SK-N-SH (cell line): ENCODE data around the gene C19orf12. TPM values are rescaled to one million over a fixed set of nuclear protein-coding genes. Genes with fewer than 3 reads are reported as not detected.

ENCODE experiments used
- CTCF ChIA-PET: fragments of 300-600, 350-600 bp; formaldehyde crosslinking; extraction: SDS; loops from one replicate; lab custom pipeline; 2021; lab: Yijun Ruan, JAX
- POLR2A ChIA-PET: fragments of 350-600 bp; sonication (Branson Sonifier 250); formaldehyde crosslinking; extraction: SDS; loops from one replicate; lab custom pipeline; 2020; ENCODE audit warnings: antibody characterized with exemption, inconsistent platforms; lab: Yijun Ruan, JAX
- DNase-seq: peaks from one replicate; pipeline ENCODE4 v3.0.0; 2012
- H2AFZ ChIP-seq: fragments of 200-600 bp; sonication (generic); 2 replicates; pipeline ENCODE4 v1.8.1; 2016; ENCODE audit warnings: antibody characterized with exemption, mild to moderate bottlenecking, low read depth
- H3F3A ChIP-seq: fragments of 200-600 bp; sonication (generic); replicated peaks from 2 replicates; pipeline ENCODE3; 2016; ENCODE audit warnings: antibody characterized with exemption, mild to moderate bottlenecking; ENCODE audit not compliant: insufficient read depth
- H3K27ac ChIP-seq, 2 experiments: fragments of 200-500 bp in 1 of 2; fragments of 200-600 bp in 1 of 2; sonication (Bioruptor generic) in 1 of 2; sonication (generic), shearing (Covaris generic) in 1 of 2; 2 replicates each; pipeline versions ENCODE4 v1.5.1 to v1.6.1; 2014 to 2016; ENCODE audit warnings: low read depth in 2 of 2, inconsistent platforms in 1 of 2, low read length in 1 of 2, mild to moderate bottlenecking in 1 of 2, mixed read lengths in 1 of 2
- H3K27me3 ChIP-seq: fragments of 200-600 bp; sonication (generic), shearing (Covaris generic); 2 replicates; pipeline ENCODE4 v1.6.1; 2016; ENCODE audit warnings: mixed run types; ENCODE audit not compliant: insufficient read depth
- H3K36me3 ChIP-seq, 2 experiments: fragments of 200-500 bp in 1 of 2; fragments of 200-600 bp in 1 of 2; sonication (Bioruptor generic) in 1 of 2; sonication (generic) in 1 of 2; replicated peaks in 1 of 2; 2 replicates each; pipeline versions ENCODE3 to v1.5.1; 2014 to 2016; ENCODE audit warnings: low read length in 1 of 2, mild to moderate bottlenecking in 1 of 2; ENCODE audit not compliant: insufficient read depth in 2 of 2, control insufficient read depth in 1 of 2
- H3K4me1 ChIP-seq, 2 experiments: fragments of 200-500 bp in 1 of 2; fragments of 200-600 bp in 1 of 2; sonication (Bioruptor generic) in 1 of 2; sonication (generic), shearing (Covaris generic) in 1 of 2; 2 replicates each; pipeline versions ENCODE4 v1.5.1 to v1.6.1; 2014 to 2016; ENCODE audit warnings: low read depth in 1 of 2, low read length in 1 of 2, mixed run types in 1 of 2; ENCODE audit not compliant: insufficient read depth in 2 of 2, control insufficient read depth in 1 of 2
- H3K4me2 ChIP-seq: fragments of 200-600 bp; sonication (generic), shearing (Covaris generic); 2 replicates; pipeline ENCODE4 v1.6.1; 2017; ENCODE audit warnings: mixed run types
- H3K4me3 ChIP-seq, 2 experiments: fragments of 200-500 bp in 1 of 2; fragments of 200-600 bp in 1 of 2; sonication (Bioruptor generic) in 1 of 2; sonication (generic), shearing (Covaris generic) in 1 of 2; 2 replicates each; pipeline versions ENCODE4 v1.5.1 to v1.8.1; 2014 to 2016; ENCODE audit warnings: low read depth in 2 of 2, inconsistent platforms in 1 of 2, low read length in 1 of 2, mild to moderate bottlenecking in 1 of 2, mixed read lengths in 1 of 2, moderate library complexity in 1 of 2
- H3K79me2 ChIP-seq: fragments of 200-600 bp; sonication (generic); 2 replicates; pipeline ENCODE4 v1.8.1; 2017; ENCODE audit warnings: mild to moderate bottlenecking; ENCODE audit not compliant: insufficient read depth
- H3K9ac ChIP-seq: fragments of 200-600 bp; sonication (generic); 2 replicates; pipeline ENCODE4 v1.6.1; 2017; ENCODE audit warnings: mixed run types
- H3K9me2 ChIP-seq: fragments of 200-600 bp; sonication (generic); 2 replicates; pipeline ENCODE4 v1.6.1; 2017; ENCODE audit warnings: mixed run types
- H3K9me3 ChIP-seq: fragments of 200-600 bp; sonication (generic); 2 replicates; pipeline ENCODE4 v1.6.1; 2017; ENCODE audit warnings: mixed run types, mild to moderate bottlenecking, moderate library complexity
- H4K20me1 ChIP-seq: fragments of 200-600 bp; sonication (generic); 2 replicates; pipeline ENCODE4 v1.6.1; 2017; ENCODE audit warnings: mild to moderate bottlenecking, mixed run types; ENCODE audit not compliant: insufficient read depth
- CHD2 ChIP-seq: fragments of 150-350 bp; IDR thresholded peaks from 2 replicates; pipeline ENCODE4 v1.6.1; 2018; ENCODE audit warnings: low read length; ENCODE audit not compliant: partially characterized antibody
- ELF1 ChIP-seq: IDR thresholded peaks from 2 replicates; pipeline ENCODE4 v1.4.0; 2012
- EP300 ChIP-seq, 2 experiments: IDR thresholded peaks; 2 replicates each; pipeline versions ENCODE4 v1.4.0 to v1.6.1; 2012; ENCODE audit warnings: borderline replicate concordance in 1 of 2, low read depth in 1 of 2, low read length in 1 of 2
- FOXJ3 ChIP-seq: sonication (generic); formaldehyde crosslinking; IDR thresholded peaks from 2 replicates; pipeline ENCODE4 v1.5.1; 2020; ENCODE audit warnings: mild to moderate bottlenecking, missing genetic modification reagents
- FOXM1 ChIP-seq: IDR thresholded peaks from 2 replicates; pipeline ENCODE4 v1.4.0; 2012; ENCODE audit warnings: low read depth, mild to moderate bottlenecking
- GABPA ChIP-seq: IDR thresholded peaks from 2 replicates; pipeline ENCODE4 v1.4.0; 2012; ENCODE audit warnings: low read depth, mild to moderate bottlenecking
- GATA2 ChIP-seq: sonication (generic); formaldehyde crosslinking; IDR thresholded peaks from 2 replicates; pipeline ENCODE4 v1.5.0; 2020; ENCODE audit warnings: mild to moderate bottlenecking, missing genetic modification reagents
- MEF2A ChIP-seq: IDR thresholded peaks from 2 replicates; pipeline ENCODE4 v1.4.0; 2012; ENCODE audit warnings: low read depth, borderline replicate concordance
- NFIC ChIP-seq: IDR thresholded peaks from 2 replicates; pipeline ENCODE4 v1.4.0; 2012; ENCODE audit warnings: borderline replicate concordance
- RAD21 ChIP-seq: IDR thresholded peaks from 2 replicates; pipeline ENCODE4 v1.6.1; 2012; ENCODE audit warnings: mild to moderate bottlenecking, low read length
- RXRA ChIP-seq: IDR thresholded peaks from 2 replicates; pipeline ENCODE4 v1.4.0; 2012; ENCODE audit warnings: low read depth, mild to moderate bottlenecking, borderline replicate concordance
- TCF12 ChIP-seq: IDR thresholded peaks from 2 replicates; pipeline ENCODE4 v1.4.0; 2012
- YY1 ChIP-seq: IDR thresholded peaks from 2 replicates; pipeline ENCODE4 v1.4.0; 2012; ENCODE audit warnings: low read depth, mild to moderate bottlenecking
- WGBS: methylation state at CpG from one replicate; pipeline ENCODE4 v1.1.6; 2017; ENCODE audit warnings: low lambda C conversion rate; 5-methylcytosine and 5-hydroxymethylcytosine counted together
- polyA plus RNA-seq, 3 experiments: library from polyadenylated mRNA; depleted of rRNA; stranded (reverse); fragments of >200 nt; gene quantifications; 2 replicates each; pipeline ENCODE4 v1.2.3, GENCODE V29; 2012
- TF ChIP-seq, protein P1 (sequence below): IDR thresholded peaks from 2 replicates; pipeline ENCODE4 v1.6.1; 2012; ENCODE audit warnings: mild to moderate bottlenecking, low read depth, low read length, moderate library complexity
- TF ChIP-seq, protein P2 (sequence below): fragments of 150-350 bp; IDR thresholded peaks from 2 replicates; pipeline ENCODE4 v1.6.1; 2016; ENCODE audit warnings: mild to moderate bottlenecking, low read depth, low read length
- TF ChIP-seq, protein P3 (sequence below): IDR thresholded peaks from 2 replicates; pipeline ENCODE4 v1.4.0; 2012; ENCODE audit warnings: low read depth

C19orf12 gene
- polyA plus RNA-seq, 1 of the 3 experiments (the other 2 are of a cell fraction), result 30.5 TPM

GRCh38 chr19:29675120-29675649 is 39.9 kb downstream of the C19orf12 start:
- Histone ChIP-seq H3K79me2 (no peaks in the 10 kb centered on the region), H3K9ac (no peak overlapping the region), H4K20me1 (no peaks in the 10 kb centered on the region), H3K4me2 (no peak overlapping the region), H3K4me1 (peaks cover 0 to 8% of the 10 kb centered on the region in 2 experiments; a peak in 1 of 4 replicates), H3K9me3 (no peaks in the 10 kb centered on the region), H3K9me2 (no peaks in the 10 kb centered on the region), H3K36me3 (peaks cover 0 to 10% of the 10 kb centered on the region in 2 experiments), H3K27ac (no peak overlapping the region), H3K4me3 (no peak overlapping the region), H3F3A (no peaks in the 10 kb centered on the region), H3K27me3 (no peaks in the 10 kb centered on the region), H2AFZ (no peak overlapping the region)
- POLR2A ChIA-PET, result interaction anchor here (0.6 kb wide), 1 partner anchor 9 kb away, joined by 3 read pairs; no protein-coding TSS in a partner anchor
- TF ChIP-seq YY1 (no peak), GABPA (no peak), FOXM1 (no peak), ELF1 (no peak), GATA2 (CRISPR knock-in tag) (no peak), NFIC (no peak), TCF12 (no peak), MEF2A (no peak), CHD2 (no peak), EP300 (IDR thresholded peaks at IDR 0.05; ENCODE audit: borderline replicate concordance in 1 of 2, low read depth in 1 of 2, low read length in 1 of 2) (no peak), FOXJ3 (no peak), RXRA (no peak), RAD21 (no peak)
- TF ChIP-seq, protein P1, sequence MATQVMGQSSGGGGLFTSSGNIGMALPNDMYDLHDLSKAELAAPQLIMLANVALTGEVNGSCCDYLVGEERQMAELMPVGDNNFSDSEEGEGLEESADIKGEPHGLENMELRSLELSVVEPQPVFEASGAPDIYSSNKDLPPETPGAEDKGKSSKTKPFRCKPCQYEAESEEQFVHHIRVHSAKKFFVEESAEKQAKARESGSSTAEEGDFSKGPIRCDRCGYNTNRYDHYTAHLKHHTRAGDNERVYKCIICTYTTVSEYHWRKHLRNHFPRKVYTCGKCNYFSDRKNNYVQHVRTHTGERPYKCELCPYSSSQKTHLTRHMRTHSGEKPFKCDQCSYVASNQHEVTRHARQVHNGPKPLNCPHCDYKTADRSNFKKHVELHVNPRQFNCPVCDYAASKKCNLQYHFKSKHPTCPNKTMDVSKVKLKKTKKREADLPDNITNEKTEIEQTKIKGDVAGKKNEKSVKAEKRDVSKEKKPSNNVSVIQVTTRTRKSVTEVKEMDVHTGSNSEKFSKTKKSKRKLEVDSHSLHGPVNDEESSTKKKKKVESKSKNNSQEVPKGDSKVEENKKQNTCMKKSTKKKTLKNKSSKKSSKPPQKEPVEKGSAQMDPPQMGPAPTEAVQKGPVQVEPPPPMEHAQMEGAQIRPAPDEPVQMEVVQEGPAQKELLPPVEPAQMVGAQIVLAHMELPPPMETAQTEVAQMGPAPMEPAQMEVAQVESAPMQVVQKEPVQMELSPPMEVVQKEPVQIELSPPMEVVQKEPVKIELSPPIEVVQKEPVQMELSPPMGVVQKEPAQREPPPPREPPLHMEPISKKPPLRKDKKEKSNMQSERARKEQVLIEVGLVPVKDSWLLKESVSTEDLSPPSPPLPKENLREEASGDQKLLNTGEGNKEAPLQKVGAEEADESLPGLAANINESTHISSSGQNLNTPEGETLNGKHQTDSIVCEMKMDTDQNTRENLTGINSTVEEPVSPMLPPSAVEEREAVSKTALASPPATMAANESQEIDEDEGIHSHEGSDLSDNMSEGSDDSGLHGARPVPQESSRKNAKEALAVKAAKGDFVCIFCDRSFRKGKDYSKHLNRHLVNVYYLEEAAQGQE, result no peak
- TF ChIP-seq, protein P2, sequence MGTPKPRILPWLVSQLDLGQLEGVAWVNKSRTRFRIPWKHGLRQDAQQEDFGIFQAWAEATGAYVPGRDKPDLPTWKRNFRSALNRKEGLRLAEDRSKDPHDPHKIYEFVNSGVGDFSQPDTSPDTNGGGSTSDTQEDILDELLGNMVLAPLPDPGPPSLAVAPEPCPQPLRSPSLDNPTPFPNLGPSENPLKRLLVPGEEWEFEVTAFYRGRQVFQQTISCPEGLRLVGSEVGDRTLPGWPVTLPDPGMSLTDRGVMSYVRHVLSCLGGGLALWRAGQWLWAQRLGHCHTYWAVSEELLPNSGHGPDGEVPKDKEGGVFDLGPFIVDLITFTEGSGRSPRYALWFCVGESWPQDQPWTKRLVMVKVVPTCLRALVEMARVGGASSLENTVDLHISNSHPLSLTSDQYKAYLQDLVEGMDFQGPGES, result no peak
- TF ChIP-seq, protein P3, sequence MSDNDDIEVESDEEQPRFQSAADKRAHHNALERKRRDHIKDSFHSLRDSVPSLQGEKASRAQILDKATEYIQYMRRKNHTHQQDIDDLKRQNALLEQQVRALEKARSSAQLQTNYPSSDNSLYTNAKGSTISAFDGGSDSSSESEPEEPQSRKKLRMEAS, result no peak
- WGBS, result 98% methylated on average over 4 of the region's 10 CpGs
- DNase-seq, result no peak
- CTCF ChIA-PET, result interaction anchor here (1.0 to 1.9 kb wide), 2 partner anchors 10 to 41 kb away, joined by 5 to 7 read pairs; partner anchors contain the start of gene PLEKHF1
